NOMO-1 treated with dmso at 0.1 percent for 144 hours (cell line): Measurements from ENCODE around the gene ZCCHC4.

Source experiments
- DNase-seq: peaks from one replicate; lab custom pipeline; 2025; ENCODE audit not compliant: unreplicated experiment; lab: John Stamatoyannopoulos, UW

Gene ZCCHC4

GRCh38 chr4:25376754-25377571, 64.4 kb downstream of the ZCCHC4 start, which contains the start of gene ANAPC4:
ANAPC4 (plus strand) TSS chr4:25377263; CDS start chr4:25377428, 165 bp downstream.
- peak; percentile 97 for DNase-seq

GRCh38 chr4:25377572-25378436, 65.2 kb downstream of the ZCCHC4 start:
- no peak for DNase-seq

GRCh38 chr4:25378437-25378743, 65.8 kb downstream of the ZCCHC4 start:
- no peak for DNase-seq

GRCh38 chr4:25379591-25379990, 67.0 kb downstream of the ZCCHC4 start:
- DNase-seq = no peak

GRCh38 chr4:25383647-25384046, 71.1 kb downstream of the ZCCHC4 start:
- no peak for DNase-seq

- DNase-seq = no peak
Observed at GRCh38 chr4:25386926-25387325, 74.4 kb downstream of the ZCCHC4 start.

- DNase-seq = no peak
Observed at GRCh38 chr4:25397305-25397704, 84.7 kb downstream of the ZCCHC4 start.

- no peak for DNase-seq
Observed at GRCh38 chr4:25399510-25399909, 86.9 kb downstream of the ZCCHC4 start.

GRCh38 chr4:25401066-25401465, 88.5 kb downstream of the ZCCHC4 start:
- no peak for DNase-seq

GRCh38 chr4:25402521-25402920, 89.9 kb downstream of the ZCCHC4 start:
- no peak for DNase-seq

GRCh38 chr4:25403699-25404098, 91.1 kb downstream of the ZCCHC4 start:
- DNase-seq = no peak

GRCh38 chr4:25405453-25405852, 92.9 kb downstream of the ZCCHC4 start:
- no peak for DNase-seq

GRCh38 chr4:25406081-25406692, 93.6 kb downstream of the ZCCHC4 start:
- DNase-seq = no peak

GRCh38 chr4:25410820-25411529, 98.4 kb downstream of the ZCCHC4 start:
- DNase-seq = no peak

GRCh38 chr4:25413261-25413660, 100.7 kb downstream of the ZCCHC4 start:
- no peak for DNase-seq

GRCh38 chr4:25417014-25417413, 104.4 kb downstream of the ZCCHC4 start:
- DNase-seq = no peak
